ENCODE measurements around the gene DCANP1.

The DCANP1 gene

DNA sequence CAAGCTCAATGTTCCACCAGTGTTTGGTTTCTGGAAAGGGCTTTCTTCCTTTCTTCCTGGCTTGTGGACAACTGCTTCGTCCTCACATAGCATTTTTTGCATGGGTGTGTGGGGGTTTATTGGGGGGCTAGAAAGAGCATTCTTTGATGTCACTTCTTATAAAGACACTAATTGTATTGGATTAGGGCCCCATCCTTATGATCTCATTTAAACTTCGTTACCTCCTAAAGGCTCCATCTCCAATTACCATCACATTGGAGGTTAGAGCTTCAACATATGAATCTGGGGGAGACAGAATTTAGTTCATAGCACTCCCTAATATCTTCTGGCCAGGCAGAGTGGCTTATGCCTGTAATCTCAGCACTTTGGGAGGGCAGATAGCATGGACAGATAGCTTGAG lies 42.1 kb downstream of the DCANP1 start:
- no peak for DNase-seq

DNA sequence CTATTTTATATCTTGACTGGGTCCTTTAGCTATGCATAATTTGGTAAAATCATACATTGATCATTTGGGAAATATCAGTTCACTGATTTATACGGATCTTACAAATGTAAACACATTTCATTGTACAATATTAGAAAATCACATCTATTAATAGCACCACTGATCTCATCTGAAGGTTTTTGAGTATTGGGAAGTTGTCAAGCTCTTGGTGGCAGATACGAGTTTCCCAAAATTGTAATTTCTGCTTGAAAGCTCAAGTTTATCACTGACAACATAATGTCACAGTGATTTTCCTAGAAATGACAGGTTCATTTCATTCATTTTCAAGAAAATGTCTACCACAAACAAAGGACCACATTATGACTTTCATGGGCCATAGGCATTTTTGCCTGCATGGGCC lies 45.1 kb downstream of the DCANP1 start:
- no peak for DNase-seq

DNA sequence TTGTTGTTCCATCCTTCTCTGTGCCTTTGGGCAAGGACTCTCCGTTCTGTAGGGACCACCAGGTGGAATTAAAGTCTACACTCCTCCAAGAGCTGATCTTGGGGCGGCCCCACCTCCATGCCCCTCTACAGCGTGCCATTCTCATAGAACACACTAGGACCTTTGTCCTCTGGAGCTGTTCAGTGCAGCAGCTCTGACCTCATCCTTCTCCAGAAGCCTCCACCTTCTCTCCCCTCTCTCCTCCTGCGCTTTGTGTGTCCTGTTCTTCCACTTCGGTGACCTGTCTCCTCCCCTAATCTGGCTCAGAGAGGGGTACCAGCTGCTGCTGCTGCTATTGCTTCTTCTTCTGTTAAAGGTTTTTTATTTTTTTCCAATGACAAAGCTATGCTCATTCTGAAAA lies 46.3 kb downstream of the DCANP1 start:
- no peak for DNase-seq

DNA sequence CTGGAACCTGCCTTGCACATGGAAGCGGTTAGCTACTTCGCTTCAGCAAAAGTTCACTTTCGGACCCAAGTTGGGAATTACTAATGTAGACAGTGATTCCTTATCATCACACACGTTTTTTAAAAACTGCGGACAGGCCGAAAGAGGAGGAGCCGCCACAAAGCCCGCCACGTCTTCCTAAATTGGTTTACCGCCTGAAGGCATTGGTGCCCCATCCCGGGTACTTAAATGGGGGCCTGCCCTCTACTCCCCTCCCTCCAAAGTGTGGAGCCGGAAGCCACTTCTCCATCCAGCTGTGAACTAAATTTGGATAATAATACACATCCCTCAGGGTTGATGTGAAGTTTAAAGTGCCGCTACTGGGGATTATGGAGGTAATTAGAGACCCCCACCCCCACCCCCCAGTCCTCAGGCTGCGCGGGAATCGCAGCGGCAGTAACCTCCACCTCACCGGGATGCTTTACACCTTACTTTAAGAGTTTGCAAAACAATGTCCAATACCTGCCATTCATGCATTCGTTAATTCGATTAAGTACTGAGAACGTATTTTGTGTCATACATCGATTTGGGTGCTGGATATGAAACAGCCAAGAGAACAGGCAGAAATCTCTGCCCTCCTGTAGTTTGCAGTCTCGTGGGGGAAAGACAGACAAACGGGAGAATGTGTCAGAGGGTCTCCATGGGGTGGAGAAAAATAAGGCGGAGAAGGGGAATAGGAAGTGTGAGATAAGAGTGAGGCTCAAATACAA lies 47.2 kb downstream of the DCANP1 start:
- DNase-seq: no peak

DNA sequence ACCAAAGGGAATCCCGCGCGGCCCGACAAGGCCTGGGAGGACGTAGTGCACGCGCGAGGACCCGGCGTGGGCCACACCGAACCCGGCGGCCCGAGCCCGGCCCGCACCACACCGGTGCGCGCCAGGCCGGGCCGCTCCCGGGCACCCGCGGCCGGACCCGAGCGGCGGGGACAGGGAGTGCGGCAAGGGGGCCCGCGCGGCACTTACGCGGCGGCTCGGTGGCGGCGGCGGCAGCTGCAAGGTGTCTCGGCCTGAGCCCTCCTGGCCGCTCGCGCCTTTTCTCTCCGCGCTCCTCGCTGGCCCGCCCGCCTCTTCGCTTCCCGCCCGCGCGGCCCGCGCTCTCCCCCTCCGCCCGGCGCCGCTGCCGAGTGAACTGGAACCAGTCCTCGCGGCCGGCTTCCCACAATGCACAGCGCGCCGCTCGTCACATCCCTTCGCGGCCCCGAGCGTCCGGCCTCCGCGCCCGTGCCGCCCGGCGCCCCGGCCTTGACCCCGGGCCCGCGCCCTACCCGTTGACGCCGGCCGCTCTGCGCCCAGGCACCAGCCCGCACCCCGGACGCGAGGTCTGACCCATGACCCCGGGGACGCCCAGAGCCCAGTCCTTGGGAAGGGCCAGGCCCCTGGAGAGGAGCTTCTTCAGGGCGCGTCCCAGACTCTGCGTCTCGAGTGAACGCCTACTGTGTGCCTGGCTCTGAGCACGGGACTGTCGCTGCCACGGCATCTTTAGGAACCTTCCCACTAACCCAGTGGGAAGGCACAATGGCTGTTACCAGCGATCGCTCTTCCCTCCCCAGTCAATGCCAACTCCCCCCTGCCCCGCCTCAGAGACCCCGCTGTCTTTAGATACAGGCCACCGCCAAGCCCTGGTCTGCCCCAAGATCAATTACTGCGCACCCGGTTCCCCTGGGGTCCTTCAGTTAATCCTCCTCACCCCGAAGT lies 48.0 kb downstream of the DCANP1 start, which contains the start of gene MACROH2A1:
Gene MACROH2A1 (minus strand): TSS at position 377 of the 939 bp plus-strand sequence. CDS start 10,138 bp downstream, outside the sequence.
- no peak for DNase-seq

DNA sequence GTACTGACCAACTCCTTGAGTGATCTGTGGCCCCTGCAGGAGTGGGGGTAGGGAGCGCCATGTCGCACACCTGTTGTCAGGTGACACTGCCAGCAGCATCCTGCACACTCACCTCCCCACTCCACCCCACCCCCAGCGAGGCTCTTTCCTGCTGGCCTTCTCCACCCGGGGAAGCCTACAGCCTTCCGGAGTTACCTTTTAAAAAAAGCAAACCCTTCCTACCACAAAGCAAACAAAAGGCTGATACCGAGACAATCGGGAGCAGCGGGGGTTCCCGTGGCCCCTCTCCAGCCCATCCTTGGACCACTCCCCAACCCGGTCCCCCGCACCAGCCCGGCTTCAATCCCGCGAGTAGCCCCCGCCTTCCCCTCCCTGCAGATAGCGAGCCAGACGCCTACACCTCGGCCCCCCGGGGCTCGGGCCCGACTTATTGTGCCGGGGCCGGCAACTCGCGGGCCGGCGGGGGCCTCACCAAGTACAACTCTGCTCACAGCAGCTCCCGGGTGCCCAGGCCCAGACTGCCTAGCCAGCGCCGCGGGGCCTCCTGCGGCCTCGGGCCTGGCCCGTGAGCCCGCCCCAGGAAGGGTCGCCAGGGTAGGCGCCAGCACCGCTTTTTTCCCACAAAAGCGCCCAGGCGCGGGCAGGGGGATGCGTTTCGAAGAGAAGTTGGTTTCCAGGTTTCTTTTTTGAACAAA lies 48.8 kb downstream of the DCANP1 start:
- no peak for DNase-seq

DNA sequence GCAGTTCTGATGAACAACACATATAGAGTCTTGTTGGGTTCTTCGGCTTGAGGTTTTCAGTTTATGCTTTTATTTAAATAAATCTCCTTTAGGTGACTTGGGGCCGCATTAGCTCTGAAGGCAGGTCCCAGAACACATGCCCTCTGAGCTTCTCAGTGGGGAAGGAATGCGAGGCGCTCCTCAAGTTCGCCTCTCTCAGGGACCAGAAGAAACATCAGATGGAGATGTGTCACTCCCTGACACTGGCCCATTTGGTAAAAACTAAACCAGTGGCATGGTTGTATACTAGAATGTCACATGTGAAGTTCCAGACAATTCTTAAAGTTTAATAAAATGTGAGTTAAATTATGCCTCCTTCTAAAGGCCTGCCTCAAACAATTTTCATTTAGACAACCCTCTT lies 50.1 kb downstream of the DCANP1 start:
- DNase-seq: no peak

DNA sequence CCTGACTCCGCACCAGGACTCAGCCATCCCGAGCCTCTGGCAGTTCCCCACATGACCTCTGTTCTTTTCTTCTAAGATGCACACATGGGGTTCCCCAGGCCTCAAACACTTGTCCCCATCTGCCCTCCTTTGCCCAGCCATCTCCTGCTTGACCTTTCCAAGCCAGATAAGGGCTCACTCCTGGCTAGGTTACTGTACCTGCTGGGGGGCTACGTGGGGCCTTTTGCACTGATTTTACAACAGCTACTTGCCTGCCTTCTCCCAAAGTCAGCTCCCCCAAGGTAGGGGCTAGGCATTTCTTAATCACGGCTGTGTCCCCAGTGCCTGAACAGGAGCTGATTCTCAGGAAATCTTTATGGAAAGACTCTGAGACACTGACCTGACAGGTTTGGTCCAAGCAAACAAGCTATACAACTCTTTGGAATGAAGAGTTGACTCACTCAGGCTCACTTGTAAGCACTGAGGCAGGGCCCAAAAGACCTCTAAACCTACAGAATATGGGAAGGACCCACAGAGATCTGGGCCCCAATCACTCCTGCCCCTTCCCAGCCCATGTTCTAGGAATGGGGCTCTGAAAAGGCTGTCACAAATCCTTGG lies 50.6 kb downstream of the DCANP1 start:
- no peak for DNase-seq

DNA sequence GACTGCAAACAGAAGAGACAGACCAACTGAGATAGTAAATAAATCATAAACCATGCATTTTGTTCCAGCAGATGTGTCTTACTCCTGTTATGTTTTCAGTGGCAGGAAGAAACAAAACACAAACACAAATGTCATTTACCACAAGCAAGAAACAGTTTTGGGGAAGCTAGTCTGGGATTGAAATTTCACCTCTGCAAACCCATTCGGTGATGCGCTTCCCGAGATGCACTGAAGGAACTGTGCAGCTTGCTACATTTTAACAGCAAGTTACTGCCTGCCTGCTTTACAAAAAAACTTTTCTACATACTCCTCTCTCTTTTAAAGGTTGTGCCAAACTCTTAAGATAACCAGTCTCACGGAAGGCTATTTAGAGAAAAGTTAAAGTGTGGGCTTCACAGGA lies 51.3 kb downstream of the DCANP1 start:
- no peak for DNase-seq

DNA sequence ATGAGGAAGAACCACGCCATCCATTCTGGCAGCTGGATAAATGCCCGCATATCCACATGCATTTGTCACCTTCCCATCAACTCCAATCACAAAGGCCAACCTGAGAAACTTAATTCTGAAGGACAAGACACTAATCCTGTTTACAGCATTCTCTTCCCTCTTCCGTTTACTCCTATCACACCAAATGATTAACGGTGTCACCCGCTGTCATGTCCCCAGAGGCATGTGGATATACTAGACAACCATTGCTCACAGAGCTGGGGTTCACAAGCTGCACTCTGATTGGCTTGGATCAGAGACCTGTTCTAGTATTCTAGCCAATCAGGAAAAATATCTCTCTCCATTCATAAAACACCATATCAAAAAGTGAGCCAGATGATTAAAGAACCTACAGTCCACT lies 51.7 kb downstream of the DCANP1 start:
- no peak for DNase-seq

Data from SIG-M5 (cell line).